HEK293 (cell line): ENCODE data around the gene IL31RA.

Source experiments
- CTCF ChIA-PET: fragments of 350-600 bp; formaldehyde crosslinking; extraction: SDS; loops from one replicate; lab custom pipeline; 2021; ENCODE audit warnings: antibody characterized with exemption; lab: Yijun Ruan, JAX
- POLR2A ChIA-PET: fragments of 300-600 bp; formaldehyde crosslinking; extraction: SDS; loops from one replicate; lab custom pipeline; 2020; ENCODE audit warnings: antibody characterized with exemption, inconsistent platforms; lab: Yijun Ruan, JAX
- H3K27ac ChIP-seq: fragments of 200-500 bp; sonication (Bioruptor generic); 2 replicates; pipeline ENCODE4 v1.5.1; 2014; ENCODE audit warnings: low read depth, low read length, control low read depth, inconsistent platforms; ENCODE audit errors: extremely low read depth
- H3K36me3 ChIP-seq, 2 experiments: fragments of 200-500 bp in 1 of 2; sonication (Bioruptor generic) in 1 of 2; 1 replicate in 1 of 2; 2 replicates in 1 of 2; pipeline ENCODE4 v1.5.1; 2014 to 2017; ENCODE audit warnings: inconsistent platforms in 2 of 2, low read length in 2 of 2; ENCODE audit not compliant: control insufficient read depth in 2 of 2, insufficient read depth in 1 of 2
- H3K4me1 ChIP-seq: fragments of 200-500 bp; sonication (Bioruptor generic); 2 replicates; pipeline ENCODE4 v1.5.1; 2014; ENCODE audit warnings: mild to moderate bottlenecking, low read length, inconsistent platforms; ENCODE audit not compliant: control insufficient read depth, insufficient read depth
- H3K4me3 ChIP-seq: 2 replicates; pipeline ENCODE4 v1.5.1; 2011; ENCODE audit warnings: low read depth, mild to moderate bottlenecking, control low read depth, low read length, moderate library complexity
- H3K9me3 ChIP-seq: fragments of 200-500 bp; sonication (Bioruptor generic); 2 replicates; pipeline ENCODE4 v1.5.1; 2014; ENCODE audit warnings: low read depth, low read length, inconsistent platforms; ENCODE audit not compliant: control insufficient read depth, insufficient read depth
- KLF9 ChIP-seq: fragments of 450-650 bp; formaldehyde crosslinking; IDR thresholded peaks from 2 replicates; pipeline ENCODE4 v1.5.1; 2016; ENCODE audit warnings: missing biosample characterization, missing genetic modification characterization, low read depth
- MEIS1 ChIP-seq: sonication (generic); formaldehyde crosslinking; IDR thresholded peaks from 2 replicates; pipeline ENCODE4 v1.8.1; 2022; ENCODE audit warnings: missing genetic modification reagents, mild to moderate bottlenecking, borderline replicate concordance
- ZIC2 ChIP-seq: fragments of 450-650 bp; formaldehyde crosslinking; IDR thresholded peaks from 2 replicates; pipeline ENCODE4 v1.5.1; 2016; ENCODE audit warnings: missing biosample characterization, missing genetic modification characterization
- ZNF16 ChIP-seq: fragments of 450-650 bp; formaldehyde crosslinking; IDR thresholded peaks from 2 replicates; pipeline ENCODE4 v1.5.1; 2016; ENCODE audit warnings: low read depth, missing biosample characterization, missing genetic modification characterization
- ZNF175 ChIP-seq: fragments of 450-650 bp; formaldehyde crosslinking; IDR thresholded peaks from 2 replicates; pipeline ENCODE4 v1.5.1; 2016; ENCODE audit warnings: missing biosample characterization, missing genetic modification characterization
- ZNF274 ChIP-seq, 2 experiments: fragments of 200-500 bp in 1 of 2; fragments of 450-650 bp in 1 of 2; sonication (Bioruptor generic) in 1 of 2; formaldehyde crosslinking in 1 of 2; IDR thresholded peaks; 2 replicates each; pipeline versions ENCODE4 v1.5.1 to v1.6.1; 2014 to 2016; ENCODE audit warnings: borderline replicate concordance in 1 of 2, inconsistent platforms in 1 of 2, low read length in 1 of 2, missing biosample characterization in 1 of 2, missing genetic modification characterization in 1 of 2
- ZNF302 ChIP-seq: fragments of 450-650 bp; formaldehyde crosslinking; IDR thresholded peaks from 2 replicates; pipeline ENCODE4 v1.5.1; 2016; ENCODE audit warnings: missing biosample characterization, missing genetic modification characterization, low read depth
- ZNF521 ChIP-seq: fragments of 450-650 bp; formaldehyde crosslinking; IDR thresholded peaks from 2 replicates; pipeline ENCODE4 v1.5.1; 2017; ENCODE audit warnings: missing biosample characterization, mild to moderate bottlenecking, missing genetic modification characterization
- TF ChIP-seq, protein P1 (sequence below): fragments of 450-650 bp; formaldehyde crosslinking; conservative IDR thresholded peaks from 2 replicates; pipeline ENCODE4 v1.5.1; 2016; ENCODE audit warnings: low read depth, missing biosample characterization, missing genetic modification characterization
- TF ChIP-seq, protein P2 (sequence below): fragments of 450-650 bp; formaldehyde crosslinking; IDR thresholded peaks from 2 replicates; pipeline ENCODE4 v1.5.1; 2017; ENCODE audit warnings: missing biosample characterization, missing genetic modification characterization

The IL31RA gene

DNA sequence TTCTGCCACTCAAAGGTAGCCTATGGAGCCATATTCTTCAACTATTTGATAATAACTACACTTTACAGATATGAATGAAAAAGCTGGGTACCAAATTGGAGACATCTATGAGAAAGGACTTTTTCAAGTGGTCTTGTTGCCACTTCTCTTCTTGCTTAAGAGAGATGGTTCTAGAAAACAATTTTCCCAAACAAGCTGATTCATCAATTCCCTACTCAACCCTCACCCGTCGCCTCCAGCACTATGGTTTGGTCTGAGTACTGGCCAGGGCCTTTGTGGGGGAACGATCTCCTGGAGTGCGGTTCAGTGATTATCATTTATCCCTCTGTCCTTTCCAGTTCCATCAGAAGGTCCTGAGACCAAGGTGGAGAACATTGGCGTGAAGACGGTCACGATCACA is 56.8 kb downstream of the IL31RA start (continued):
- no peak for TF ChIP-seq ZNF175
- no peak for TF ChIP-seq MEIS1 (CRISPR knock-in tag)

DNA sequence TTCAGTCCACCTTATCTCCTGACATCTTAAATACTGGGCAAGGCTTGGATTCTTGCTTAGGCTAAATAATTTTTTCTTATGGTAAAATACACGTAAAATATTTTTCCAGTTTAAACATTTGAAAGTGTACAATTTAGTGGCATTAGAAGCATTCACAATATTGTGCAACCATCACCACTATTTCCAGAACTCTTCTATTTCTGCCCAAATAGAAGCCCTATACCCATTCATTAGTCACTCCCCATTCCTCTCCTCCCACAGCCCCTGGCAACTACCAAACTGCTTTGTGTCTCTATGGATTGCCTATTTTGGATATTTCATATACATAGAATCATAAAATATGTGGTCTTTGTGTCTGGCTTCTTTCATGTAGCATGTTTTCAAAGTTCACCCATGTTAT is 57.6 kb downstream of the IL31RA start:
- TF ChIP-seq ZNF302, result no peak
- CTCF ChIA-PET, result no interaction called here

DNA sequence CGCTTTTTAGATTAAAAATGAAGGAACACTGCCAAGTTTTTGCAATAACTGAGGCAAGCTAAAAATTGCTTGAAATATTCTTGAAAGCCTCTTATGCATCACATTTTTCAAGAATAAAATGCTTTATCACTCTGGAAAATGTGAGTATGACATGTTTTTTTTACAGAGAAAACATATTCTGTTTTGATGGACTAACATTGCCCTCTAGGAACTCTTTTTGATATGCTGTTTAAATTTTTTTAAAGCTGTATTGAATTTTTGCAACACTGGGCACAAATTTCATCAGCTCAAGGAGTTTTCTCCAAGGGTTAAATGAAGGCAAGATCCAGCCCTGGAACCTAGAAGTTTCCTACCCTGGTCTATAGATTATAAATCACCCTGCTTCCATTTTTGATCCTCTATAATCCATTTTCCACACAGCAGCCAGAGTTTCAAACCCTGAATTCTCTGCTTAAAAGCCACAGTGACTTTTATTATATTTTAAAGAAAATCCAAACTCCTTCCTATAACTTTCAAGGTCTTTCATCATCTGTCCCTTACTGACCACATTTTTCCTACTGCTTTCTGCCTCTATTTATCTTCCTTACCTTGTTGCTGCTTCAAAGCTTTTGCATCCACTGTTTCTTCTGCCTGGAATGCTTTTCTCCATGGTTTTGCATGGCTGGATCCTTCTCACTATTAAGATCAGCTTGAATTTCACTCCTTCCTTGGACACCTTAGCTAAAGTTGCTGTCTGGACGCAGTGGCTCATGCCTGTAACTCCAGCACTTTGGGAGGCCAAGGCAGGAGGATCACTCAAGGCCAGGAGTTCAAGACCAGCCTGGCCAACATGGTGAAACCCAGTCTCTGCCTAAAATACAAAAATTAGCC is 60.9 kb downstream of the IL31RA start:
- POLR2A ChIA-PET, result no interaction called here

More for the DNA sequence above, 57.6 kb downstream of the IL31RA start:
- Histone ChIP-seq H3K36me3 (no peaks in the 10 kb centered on the region), H3K4me3 (no peak overlapping the region), H3K27ac (no peak overlapping the region), H3K9me3 (no peaks in the 10 kb centered on the region), H3K4me1 (no peaks in the 10 kb centered on the region)
- POLR2A ChIA-PET, result no interaction called here

DNA sequence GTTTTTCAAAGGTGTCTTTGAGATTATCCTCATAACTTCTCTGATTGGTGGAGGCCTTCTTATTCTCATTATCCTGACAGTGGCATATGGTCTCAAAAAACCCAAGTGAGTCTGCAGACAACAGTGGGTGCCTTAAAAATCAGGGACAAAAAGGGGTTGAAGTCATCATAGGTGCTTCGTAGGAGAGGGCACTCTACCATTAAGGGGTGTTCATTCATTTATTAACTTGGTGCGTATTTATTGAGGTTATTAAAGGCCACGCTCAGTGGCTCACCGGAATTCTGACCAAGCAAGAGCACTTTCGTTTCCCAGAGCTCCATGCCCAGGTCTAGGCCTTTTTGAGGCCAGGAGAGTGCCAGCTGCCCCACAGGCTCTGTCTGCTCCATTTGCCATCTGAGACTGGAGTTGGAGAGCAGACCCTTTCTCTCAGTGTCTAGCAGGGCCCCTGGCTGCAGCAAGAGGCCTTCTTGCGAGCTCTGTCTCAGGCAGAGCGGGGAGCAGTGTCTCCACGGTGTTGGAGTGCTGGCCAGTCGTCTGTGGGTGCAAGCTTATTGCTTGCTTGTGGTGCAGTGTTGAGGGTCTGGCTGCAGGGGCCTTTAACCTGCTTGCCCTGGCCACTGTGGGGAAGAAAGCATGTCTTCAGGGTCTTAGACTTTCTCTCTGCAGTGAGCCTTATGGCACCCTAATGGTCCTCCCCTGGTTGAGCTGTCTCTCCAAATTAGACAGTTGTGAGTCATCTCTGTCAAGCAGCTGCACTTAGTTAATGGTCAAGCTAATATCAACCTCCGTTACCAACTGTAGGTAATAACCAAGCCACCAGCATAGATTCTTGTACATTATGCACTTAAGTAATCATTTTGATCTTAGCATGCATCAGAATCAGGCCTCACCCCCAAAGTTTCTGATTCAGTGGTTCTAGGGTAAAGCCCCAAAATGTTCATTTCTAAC is 62.6 kb downstream of the IL31RA start:
- CTCF ChIA-PET, result no interaction called here
- TF ChIP-seq ZIC2 (tag by site-specific recombination) (no peak), ZNF274 (IDR thresholded peaks at IDR 0.05; ENCODE audit: low read length) (no peak), ZNF274 (tag by site-specific recombination; IDR thresholded peaks at IDR 0.05; ENCODE audit: borderline replicate concordance) (no peak)
- TF ChIP-seq, protein P1, sequence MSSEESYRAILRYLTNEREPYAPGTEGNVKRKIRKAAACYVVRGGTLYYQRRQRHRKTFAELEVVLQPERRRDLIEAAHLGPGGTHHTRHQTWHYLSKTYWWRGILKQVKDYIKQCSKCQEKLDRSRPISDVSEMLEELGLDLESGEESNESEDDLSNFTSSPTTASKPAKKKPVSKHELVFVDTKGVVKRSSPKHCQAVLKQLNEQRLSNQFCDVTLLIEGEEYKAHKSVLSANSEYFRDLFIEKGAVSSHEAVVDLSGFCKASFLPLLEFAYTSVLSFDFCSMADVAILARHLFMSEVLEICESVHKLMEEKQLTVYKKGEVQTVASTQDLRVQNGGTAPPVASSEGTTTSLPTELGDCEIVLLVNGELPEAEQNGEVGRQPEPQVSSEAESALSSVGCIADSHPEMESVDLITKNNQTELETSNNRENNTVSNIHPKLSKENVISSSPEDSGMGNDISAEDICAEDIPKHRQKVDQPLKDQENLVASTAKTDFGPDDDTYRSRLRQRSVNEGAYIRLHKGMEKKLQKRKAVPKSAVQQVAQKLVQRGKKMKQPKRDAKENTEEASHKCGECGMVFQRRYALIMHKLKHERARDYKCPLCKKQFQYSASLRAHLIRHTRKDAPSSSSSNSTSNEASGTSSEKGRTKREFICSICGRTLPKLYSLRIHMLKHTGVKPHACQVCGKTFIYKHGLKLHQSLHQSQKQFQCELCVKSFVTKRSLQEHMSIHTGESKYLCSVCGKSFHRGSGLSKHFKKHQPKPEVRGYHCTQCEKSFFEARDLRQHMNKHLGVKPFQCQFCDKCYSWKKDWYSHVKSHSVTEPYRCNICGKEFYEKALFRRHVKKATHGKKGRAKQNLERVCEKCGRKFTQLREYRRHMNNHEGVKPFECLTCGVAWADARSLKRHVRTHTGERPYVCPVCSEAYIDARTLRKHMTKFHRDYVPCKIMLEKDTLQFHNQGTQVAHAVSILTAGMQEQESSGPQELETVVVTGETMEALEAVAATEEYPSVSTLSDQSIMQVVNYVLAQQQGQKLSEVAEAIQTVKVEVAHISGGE, result no peak
- Histone ChIP-seq H3K27ac (no peak overlapping the region), H3K4me3 (no peak overlapping the region), H3K9me3 (no peaks in the 10 kb centered on the region), H3K36me3 (no peaks in the 10 kb centered on the region), H3K4me1 (no peaks in the 10 kb centered on the region)
- POLR2A ChIA-PET, result no interaction called here

More for the DNA sequence above, 60.9 kb downstream of the IL31RA start:
- no peak for TF ChIP-seq ZNF521
- no peak for TF ChIP-seq ZNF16
- TF ChIP-seq, protein P2, sequence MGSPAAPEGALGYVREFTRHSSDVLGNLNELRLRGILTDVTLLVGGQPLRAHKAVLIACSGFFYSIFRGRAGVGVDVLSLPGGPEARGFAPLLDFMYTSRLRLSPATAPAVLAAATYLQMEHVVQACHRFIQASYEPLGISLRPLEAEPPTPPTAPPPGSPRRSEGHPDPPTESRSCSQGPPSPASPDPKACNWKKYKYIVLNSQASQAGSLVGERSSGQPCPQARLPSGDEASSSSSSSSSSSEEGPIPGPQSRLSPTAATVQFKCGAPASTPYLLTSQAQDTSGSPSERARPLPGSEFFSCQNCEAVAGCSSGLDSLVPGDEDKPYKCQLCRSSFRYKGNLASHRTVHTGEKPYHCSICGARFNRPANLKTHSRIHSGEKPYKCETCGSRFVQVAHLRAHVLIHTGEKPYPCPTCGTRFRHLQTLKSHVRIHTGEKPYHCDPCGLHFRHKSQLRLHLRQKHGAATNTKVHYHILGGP (tag by site-specific recombination), result peak; percentile 65
- TF ChIP-seq KLF9 (tag by site-specific recombination), result no peak
- no peaks in the 10 kb centered on the region for H3K9me3 ChIP-seq
- CTCF ChIA-PET, result interaction anchor here (0.6 kb wide), 1 partner anchor 1137 kb away, joined by 6 read pairs; no protein-coding TSS in a partner anchor
- no peaks in the 10 kb centered on the region for H3K36me3 ChIP-seq
- no peak overlapping the region for H3K4me3 ChIP-seq
- H3K27ac ChIP-seq, result no peak overlapping the region
- no peaks in the 10 kb centered on the region for H3K4me1 ChIP-seq
